ENCODE measurements around the gene ETFA.

ETFA gene

DNA sequence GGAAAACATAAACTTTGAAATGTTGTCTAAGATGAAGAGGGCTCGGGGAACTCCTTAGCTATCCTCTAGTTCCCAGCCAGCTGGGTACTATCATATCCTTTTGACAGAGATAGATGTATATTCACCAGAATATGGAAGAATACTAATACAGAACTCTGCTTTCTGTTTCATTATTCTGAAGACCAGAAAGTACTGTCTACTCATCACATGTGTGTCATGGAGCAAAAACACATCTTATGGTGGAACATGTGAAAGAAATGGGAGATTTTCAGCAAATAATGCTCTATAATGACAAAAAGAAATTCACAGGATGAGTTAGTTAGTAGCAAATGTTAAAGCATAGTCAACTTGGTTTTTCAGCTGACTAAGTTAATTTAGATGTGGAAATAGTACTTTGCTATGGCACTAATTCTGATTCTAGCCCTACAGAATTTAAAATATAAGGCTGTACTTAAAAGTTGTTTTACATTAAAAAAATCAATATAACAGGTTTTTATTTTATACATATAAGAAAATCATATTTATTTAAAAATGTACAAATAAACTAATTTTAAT is 41.8 kb upstream of the ETFA start:
- TF ChIP-seq, protein P1, sequence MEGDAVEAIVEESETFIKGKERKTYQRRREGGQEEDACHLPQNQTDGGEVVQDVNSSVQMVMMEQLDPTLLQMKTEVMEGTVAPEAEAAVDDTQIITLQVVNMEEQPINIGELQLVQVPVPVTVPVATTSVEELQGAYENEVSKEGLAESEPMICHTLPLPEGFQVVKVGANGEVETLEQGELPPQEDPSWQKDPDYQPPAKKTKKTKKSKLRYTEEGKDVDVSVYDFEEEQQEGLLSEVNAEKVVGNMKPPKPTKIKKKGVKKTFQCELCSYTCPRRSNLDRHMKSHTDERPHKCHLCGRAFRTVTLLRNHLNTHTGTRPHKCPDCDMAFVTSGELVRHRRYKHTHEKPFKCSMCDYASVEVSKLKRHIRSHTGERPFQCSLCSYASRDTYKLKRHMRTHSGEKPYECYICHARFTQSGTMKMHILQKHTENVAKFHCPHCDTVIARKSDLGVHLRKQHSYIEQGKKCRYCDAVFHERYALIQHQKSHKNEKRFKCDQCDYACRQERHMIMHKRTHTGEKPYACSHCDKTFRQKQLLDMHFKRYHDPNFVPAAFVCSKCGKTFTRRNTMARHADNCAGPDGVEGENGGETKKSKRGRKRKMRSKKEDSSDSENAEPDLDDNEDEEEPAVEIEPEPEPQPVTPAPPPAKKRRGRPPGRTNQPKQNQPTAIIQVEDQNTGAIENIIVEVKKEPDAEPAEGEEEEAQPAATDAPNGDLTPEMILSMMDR (IDR thresholded peaks at IDR 0.05; ENCODE audit: low read depth, low read length, missing control alignments) = no peak
- no peak overlapping the region for H3K4me3 ChIP-seq (replicated peaks; ENCODE audit: low read depth, low read length)
- DNase-seq (ENCODE audit: extremely low read depth, low read depth) = no peak

GRCh38 chr15:76349301-76350070 is 38.2 kb upstream of the ETFA start:
- no peak for DNase-seq (ENCODE audit: extremely low read depth, low read depth)
- TF ChIP-seq, protein P1 (IDR thresholded peaks at IDR 0.05; ENCODE audit: low read depth, low read length, missing control alignments) = no peak
- no peak overlapping the region for H3K4me3 ChIP-seq (replicated peaks; ENCODE audit: low read depth, low read length)

- DNase-seq (ENCODE audit: extremely low read depth, low read depth) = no peak
- peak overlapping the region; percentile 53 for H3K4me3 ChIP-seq (replicated peaks; ENCODE audit: low read depth, low read length)
- TF ChIP-seq, protein P1 (IDR thresholded peaks at IDR 0.05; ENCODE audit: low read depth, low read length, missing control alignments) = no peak
Measured at GRCh38 chr15:76347482-76348055, 36.3 kb upstream of the ETFA start.

DNA sequence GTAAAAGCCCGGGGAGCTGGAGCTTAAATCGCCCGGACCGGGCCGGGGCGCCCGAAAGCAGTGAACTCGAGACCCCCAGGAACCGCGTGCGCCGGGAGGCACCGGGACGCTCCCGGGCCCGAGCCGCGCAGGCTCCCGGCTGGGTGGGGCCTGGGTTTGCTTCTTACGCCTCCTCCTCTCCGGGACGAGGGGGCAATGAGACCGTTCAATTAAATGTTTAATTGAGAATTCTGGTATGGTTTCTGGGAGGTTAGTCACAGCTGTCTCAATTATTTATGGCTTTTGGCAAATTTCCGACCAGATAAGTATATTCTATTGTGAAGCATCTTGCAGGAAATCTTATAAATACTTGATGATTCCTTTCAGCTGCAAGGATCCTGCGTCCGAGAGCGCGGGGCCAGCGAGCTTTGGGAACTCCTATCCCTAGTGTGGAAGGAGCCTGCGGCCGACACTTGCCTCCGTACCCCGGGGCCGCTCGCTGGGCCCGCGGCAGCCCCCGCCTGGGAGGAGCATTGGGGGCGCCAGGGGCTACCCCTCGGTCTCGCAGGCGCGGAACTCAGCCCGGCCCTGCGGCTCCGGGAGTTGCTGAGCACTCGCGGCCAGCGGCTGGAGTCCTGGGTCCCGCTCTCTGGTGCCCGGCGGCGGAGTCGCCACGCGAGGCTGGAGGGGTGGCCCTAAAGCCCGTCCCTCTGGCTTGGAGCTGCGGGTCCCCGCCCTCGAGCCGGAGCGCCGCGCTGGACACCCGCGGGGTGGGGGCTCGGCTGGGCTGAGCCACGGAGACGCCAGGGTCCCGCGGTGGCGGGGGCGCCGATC is 35.6 kb upstream of the ETFA start:
- peak overlapping the region; percentile 53 for H3K4me3 ChIP-seq (replicated peaks; ENCODE audit: low read depth, low read length)
- DNase-seq (ENCODE audit: extremely low read depth, low read depth) = no peak

DNA sequence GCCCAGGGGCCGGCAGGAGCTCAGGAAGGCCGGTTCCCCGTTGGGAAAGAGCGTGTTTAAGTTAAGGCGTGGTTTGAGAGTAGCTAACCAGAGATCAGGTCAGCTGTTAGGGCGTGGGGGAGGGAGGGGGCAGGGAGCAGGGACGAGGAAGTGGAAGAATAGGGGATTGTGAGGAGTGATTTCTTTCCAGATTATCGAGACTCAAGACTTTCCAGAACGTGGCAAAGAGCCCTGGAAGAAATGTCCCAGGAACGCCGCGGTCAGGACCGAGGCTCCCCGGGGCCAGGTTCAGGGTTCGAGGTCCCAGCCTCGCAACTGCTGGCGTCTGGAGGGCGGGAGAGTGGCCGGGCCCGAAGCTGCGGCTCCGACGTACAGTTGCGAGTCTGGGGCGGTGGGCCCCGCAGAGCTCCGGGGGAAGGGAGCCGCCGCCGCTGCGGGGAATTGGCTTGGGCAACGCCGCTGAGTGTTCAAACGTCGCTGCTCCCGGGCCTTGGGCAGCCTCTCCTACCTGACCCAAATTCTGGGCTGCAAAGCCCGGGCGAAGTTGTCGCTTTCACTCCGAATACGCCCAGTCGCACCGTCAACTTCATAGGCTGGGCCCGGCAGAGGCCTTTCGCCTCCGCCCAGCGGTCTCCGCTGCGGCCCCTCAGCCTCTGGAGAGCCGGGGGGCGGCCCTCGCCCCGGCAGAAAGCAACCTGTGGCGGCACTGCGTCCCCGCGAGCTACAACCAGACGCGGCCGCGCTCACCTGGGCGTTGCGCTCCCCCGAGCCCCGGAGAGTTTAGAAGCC is 34.8 kb upstream of the ETFA start:
- H3K4me3 ChIP-seq (replicated peaks; ENCODE audit: low read depth, low read length) = peak overlapping the region; percentile 53
- DNase-seq (ENCODE audit: extremely low read depth, low read depth) = no peak
- TF ChIP-seq, protein P1 (IDR thresholded peaks at IDR 0.05; ENCODE audit: low read depth, low read length, missing control alignments) = no peak

More for the DNA sequence above, 35.6 kb upstream of the ETFA start:
- TF ChIP-seq, protein P1 (IDR thresholded peaks at IDR 0.05; ENCODE audit: low read depth, low read length, missing control alignments) = no peak

- DNase-seq (ENCODE audit: extremely low read depth, low read depth) = no peak
- TF ChIP-seq, protein P1 (IDR thresholded peaks at IDR 0.05; ENCODE audit: low read depth, low read length, missing control alignments) = no peak
- peak overlapping the region; percentile 53 for H3K4me3 ChIP-seq (replicated peaks; ENCODE audit: low read depth, low read length)
Measured at GRCh38 chr15:76345583-76345879, 34.3 kb upstream of the ETFA start.

All from HFF-Myc (cell line).